HG02870 (cell line): ENCODE data around the gene ACTR2.
A peak's percentile ranks its signal among the peaks of the same experiment; 100 is the strongest.
"Not testable (repeated sequence)": the region's sequence is repeated elsewhere in the genome, so short reads cannot be mapped to it uniquely, and the experiment has no call there.

Source experiments
- ATAC-seq: cut with Tn5 transposase; IDR thresholded peaks from one replicate; pipeline ENCODE4 v1.9.1; 2021; ENCODE audit warnings: mild to moderate bottlenecking, moderate library complexity; ENCODE audit not compliant: unreplicated experiment

The ACTR2 gene

DNA sequence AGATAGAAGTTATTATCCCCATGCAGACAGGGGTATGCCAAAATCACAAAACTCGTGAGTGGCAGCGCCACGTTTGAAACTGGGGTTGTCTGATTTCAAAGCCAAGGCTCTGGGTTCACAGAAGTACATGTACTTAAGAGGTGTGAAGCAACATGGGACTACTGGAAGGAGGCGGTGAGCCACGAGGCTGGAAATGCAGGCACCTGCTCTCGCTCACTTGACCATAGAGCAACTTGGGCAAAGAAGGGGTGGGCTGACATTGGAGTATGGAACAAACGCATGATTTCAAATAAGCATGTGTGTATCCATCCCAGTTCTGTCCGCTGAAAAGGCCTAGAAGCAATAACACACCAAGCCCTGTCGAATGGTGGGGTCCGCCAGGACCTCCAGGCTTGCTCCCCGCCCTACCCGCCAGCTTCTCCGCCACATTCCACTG, 593 bp upstream of the ACTR2 start:
- peak; percentile 11 for ATAC-seq

DNA sequence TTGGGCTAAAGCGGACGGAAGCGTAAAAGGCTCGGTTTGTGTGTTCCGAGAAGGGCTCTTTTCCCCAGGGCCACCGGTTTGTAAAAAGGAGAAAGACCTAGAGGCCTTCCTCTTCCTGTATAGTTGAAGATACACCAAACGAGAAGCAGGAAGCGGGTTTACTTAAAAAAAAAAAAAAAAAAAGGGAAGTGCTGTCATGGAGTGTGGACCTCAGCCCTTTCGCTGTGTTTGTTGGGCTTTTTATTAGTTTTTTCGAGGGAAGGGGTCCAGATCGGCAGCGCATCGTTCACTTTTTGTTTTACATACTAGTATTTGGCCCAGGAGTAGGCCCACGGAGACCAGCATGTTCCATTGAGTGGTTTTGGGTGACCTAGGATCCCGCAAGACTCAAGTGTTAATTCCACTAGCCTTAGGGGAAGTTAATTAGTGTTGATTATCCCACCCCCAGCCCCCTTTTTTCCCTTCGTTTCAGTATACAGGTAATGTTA, 676 bp downstream of the ACTR2 start:
- peak; percentile 27 for ATAC-seq

GRCh38 chr2:65231121-65231520, 3.5 kb downstream of the ACTR2 start:
- no peak for ATAC-seq

DNA sequence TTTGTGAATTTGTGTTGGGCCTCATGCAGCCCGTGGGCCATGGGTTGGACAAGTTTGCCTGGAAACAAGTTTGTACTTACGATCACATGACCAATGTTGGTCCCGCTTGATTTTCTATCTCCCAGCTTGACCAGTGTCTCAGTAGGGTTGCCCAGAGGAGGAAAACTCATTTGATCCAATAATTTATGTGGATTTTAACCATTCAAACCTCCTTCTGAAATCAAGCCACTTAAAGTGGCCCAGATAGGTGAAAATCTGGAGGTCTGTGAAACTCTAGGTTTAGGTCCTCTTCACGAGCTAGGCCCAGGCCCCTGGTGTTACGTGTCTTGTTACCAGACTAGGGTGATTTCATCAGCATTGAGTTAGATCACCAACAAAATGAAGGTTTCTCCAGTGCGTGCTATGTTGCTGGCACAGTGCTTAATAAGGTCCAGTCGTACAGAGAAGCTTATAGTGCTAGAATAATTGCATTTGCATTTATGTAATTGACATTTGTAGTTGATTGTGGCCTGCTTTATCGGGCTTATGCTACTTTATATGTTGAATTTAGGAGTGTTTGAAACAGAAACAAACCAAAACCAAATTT, 4.4 kb downstream of the ACTR2 start:
- ATAC-seq, result no peak

GRCh38 chr2:65232636-65233035, 5.0 kb downstream of the ACTR2 start:
- ATAC-seq, result no peak

DNA sequence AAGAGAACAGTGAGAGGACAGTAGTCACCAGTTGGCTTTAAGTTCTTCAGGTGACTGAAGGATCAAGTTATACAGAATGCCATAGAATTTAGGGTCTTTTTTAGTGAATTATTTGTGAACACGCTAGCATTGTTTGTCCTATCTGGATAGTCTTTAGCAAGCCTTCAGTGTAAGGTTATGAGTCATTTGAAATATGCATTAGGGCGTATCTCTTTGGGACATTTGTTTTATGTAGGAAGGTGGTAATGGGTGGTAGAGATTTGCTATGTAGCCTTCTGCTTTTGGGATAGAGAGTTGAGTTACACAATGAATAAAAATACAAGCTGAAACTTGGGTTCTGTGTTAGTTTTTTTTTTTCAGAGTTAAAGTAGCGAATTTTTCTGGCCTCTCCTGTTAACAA, 13.0 kb downstream of the ACTR2 start:
- ATAC-seq, result no peak

DNA sequence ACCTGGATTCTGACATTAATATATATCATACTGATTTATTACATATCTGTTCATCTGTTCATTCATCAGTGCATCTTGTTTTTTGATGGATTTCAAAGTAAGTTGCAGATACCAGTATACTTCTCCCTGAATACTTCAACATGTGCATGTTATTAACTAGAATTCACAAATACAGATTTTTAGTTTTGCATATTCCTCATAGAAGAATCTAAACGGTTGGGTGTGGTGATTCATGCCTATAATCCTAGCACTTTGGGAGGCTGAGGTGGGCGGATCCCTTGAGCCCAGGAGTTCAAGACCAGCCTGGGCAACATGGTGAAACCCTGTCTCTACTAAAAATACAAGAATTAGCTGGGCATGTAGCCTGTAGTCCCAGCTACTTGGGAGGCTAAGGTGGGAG, 16.8 kb downstream of the ACTR2 start:
- not testable (repeated sequence) for ATAC-seq

DNA sequence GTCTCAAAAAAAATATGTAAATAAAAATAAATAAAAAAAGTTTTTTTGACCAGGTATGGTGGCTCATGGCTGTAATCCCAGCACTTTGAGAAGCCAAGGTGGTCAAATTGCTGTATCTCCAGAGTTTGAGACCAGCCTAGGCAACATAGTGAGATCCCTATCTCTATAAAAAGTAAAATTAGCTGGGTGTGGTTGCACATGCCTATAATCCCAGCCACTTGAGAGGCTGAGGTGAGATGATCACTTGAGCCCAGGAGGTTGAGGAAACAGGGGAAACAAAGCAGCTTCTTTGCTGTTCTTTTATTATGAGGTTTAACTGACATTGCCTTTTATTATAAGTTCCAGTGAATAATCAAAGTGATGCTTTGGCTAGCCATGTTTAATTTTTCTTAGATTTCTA, 25.0 kb downstream of the ACTR2 start:
- ATAC-seq, result no peak

DNA sequence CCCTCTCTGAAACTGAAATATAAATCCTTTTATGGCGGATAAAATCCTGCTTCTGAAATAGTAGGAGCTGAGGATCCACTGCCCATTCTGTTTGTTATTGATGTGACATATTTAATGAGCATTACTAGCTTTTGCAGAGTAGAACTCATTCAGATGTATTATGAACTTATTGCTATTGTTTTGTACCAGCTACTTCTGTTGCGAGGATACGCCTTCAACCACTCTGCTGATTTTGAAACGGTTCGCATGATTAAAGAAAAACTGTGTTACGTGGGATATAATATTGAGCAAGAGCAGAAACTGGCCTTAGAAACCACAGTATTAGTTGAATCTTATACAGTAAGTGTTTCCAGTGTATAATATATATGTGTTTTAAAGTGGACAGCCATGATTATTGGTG, 27.7 kb downstream of the ACTR2 start:
- no peak for ATAC-seq

DNA sequence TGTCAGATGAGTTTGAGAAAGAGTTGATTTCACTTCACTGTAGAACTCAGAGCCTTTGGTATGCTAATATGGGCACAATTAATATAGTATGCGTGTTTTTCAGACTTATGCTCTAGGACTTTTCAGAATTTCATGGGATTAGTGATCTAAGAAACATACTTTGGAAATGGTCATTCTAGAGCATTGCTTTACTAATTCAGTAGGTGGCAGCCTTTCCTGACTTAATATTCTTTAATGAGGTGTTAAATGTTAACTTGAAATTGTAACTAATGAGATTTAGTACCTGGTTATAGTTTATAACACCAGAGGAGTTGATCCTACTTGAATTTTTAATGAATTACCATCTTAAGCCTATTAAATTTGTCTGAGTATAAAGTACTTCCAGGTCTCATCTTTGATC, 28.4 kb downstream of the ACTR2 start:
- ATAC-seq, result no peak

- not testable (repeated sequence) for ATAC-seq
Observed at GRCh38 chr2:65257866-65258265, 30.2 kb downstream of the ACTR2 start.

GRCh38 chr2:65261676-65262075, 34.0 kb downstream of the ACTR2 start:
- no peak for ATAC-seq

DNA sequence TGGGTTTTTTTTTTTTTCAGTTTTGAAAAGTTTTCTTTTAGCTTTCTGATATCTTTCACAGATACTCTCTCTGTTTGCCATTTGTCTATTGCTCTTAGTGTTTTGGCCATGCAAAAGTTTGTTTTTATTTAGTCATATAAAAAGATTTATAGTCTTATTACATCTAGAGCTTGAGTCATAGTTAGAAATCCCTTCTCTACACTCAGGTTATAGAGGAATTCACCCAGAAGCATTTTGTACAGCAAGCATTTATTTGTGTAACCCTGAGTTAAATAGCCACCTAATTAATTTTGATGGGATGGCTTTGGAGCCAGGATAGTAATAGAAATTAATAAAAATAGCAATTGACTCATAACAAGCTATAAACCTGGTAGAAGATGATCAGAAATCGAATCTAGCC, 35.6 kb downstream of the ACTR2 start:
- no peak for ATAC-seq

- no peak for ATAC-seq
Observed at GRCh38 chr2:65263986-65264385, 36.4 kb downstream of the ACTR2 start.

DNA sequence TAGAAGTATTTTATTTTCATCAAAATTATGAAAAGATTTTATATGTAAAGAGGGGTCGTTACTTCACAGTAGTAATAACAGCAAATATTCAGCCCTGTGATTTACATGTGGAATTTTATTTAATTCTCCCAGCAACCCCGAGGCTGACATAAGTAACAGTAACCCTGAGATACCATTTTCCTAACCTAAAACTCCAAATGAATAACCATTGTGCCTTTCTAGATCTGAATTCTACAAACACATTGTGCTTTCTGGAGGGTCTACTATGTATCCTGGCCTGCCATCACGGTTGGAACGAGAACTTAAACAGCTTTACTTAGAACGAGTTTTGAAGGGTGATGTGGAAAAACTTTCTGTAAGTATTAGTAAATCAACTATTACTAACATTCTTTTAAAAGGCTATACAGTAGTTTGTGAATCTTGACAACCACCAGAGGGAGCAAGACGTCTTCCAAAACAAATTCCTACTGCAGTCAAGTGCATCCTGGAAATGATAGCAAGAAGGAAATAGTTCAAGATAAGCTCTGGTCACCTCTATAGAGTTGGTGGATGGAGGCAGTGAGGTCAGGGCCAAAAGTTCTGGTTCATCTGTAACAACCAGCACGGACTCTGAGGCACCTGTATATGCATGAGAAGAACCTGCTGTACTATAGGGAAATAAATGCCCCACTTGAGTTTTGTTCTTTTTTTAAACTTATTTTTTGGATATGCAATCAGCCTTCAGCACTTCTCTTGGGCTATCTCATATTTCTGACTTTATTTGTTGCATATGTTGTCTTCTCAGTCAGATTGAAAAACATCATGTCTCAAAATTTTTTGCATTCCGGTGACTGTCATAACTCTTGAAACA, 37.4 kb downstream of the ACTR2 start:
- no peak for ATAC-seq

GRCh38 chr2:65265671-65266045, 38.0 kb downstream of the ACTR2 start:
- ATAC-seq, result no peak

- no peak for ATAC-seq
Observed at GRCh38 chr2:65267008-65267407, 39.4 kb downstream of the ACTR2 start.

DNA sequence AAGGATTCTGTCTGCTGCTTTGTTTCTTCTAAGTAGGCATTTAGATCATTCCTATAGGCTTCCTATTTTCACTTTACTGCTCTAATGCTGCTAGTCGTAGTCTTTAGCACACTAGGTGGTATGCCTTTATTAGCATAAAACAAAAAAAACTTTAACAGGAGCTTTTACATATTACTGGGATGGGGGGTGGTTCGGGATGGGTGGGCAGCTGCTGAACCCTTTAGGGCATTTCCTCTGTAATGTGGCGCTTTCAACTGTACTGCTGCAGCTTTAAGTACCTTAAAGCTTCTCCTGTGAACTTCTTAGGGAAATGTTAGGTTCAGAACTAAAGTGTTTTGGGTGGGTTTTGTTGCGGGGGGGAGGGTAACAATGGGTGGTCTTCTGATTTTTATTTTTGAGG, 41.3 kb downstream of the ACTR2 start:
- no peak for ATAC-seq

DNA sequence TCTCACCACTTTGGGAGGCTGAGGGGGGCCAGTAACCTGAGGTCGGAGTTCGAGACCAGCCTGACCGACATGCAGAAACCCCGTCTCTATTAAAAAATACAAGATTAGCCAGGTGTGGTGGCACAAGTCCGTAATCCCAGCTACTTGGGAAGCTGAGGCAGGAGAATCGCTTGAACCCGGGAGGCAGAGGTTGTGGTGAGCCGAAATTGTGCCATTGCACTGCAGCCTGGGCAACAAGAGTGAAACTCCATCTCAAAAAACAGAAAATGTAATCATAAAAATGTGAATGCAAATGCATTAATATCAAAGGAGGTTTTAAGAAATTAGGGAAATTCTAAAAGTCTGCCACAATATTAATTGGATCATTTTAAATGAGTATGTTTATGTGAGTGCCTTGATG, 45.7 kb downstream of the ACTR2 start:
- no peak for ATAC-seq

DNA sequence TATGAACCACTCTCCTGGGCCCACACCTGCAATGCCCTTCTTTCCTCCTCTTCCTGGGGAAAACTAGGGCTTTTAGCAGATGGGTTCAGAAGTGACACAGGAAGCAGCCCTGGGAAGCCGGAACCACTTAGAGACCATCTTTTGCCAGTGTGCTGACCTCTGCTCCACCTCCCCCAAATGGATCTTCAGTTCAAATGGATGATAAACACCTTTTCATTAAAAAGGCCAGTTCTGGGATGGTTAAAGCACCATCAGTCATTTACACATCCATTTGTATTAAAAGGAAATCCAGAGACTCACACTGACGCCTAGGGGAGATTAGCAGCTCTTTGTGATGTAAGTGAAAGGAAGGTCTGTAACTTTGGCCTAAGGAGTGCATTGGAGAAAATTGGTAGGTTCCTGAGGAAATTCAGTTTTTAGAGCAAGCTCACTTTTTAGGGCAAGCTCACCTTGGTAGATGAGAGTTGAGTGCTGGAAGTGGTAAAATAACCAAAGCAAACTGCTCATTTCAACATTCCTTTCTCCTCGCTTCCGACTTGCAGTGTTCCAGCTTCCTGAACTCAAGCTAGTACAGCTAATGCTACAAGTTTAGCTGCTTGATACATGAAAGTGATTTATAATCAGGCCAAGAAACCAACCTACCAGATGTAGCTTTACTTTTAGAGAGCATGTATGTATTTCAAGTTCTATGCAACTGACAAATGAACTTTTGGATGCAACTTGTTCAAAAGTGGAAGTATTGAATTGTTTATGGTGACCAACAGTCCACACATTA, 47.7 kb downstream of the ACTR2 start:
- no peak for ATAC-seq

DNA sequence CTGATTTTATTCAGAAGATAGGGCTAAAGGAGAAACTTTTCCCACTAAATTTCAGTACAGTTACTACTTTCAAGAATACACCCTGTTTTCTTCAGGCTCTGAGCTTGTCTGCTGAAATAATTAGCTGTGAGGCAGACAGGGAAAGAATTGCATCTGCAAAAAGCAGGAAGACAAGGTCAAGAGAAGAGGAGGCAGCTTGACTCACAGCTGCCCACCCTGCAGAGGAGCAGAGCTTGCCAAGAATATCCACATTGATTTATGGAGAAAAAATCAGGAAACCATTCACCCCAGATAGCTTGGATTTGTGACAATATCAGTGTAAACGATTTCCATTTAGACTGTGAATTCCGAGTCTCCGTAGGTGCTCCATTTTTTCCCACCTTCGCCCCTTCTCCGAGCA, 49.0 kb downstream of the ACTR2 start:
- ATAC-seq, result no peak

GRCh38 chr2:65277118-65277517, 49.5 kb downstream of the ACTR2 start:
- no peak for ATAC-seq
